ENCODE results near the gene DLGAP1.

DNA sequence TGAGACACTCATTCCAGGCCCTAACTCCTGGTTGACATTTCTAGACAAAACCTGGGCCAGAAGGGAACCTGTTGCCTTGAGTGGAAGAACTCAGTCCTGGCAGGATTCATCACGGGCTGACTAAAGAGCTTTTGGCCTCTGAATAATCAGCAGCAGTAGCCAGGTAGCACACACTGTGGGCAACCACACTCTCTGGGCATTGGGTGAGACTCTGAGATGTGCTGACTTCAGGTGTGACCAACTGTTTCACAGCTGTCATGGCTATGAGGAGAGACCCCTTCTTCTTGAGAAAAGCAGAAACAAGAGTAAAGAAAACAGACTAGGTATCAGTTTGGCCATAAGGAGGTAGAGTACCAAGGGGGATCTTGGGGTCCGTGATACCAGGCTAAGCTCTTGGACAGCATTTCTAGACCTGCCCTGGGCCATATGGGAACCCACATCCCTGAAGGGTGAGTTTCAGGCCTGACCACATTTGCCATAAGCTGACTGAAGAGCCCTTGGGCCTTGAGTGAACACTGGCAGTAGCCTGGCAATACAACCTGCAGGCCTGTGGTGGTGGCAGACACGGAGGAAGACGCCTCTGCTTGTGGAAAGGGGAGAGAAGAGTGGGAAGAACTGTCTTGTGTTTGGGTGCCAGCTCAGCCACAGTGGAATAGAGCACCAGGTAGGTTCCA, 230.9 kb downstream of the DLGAP1 start:
- TF ChIP-seq, protein P1, sequence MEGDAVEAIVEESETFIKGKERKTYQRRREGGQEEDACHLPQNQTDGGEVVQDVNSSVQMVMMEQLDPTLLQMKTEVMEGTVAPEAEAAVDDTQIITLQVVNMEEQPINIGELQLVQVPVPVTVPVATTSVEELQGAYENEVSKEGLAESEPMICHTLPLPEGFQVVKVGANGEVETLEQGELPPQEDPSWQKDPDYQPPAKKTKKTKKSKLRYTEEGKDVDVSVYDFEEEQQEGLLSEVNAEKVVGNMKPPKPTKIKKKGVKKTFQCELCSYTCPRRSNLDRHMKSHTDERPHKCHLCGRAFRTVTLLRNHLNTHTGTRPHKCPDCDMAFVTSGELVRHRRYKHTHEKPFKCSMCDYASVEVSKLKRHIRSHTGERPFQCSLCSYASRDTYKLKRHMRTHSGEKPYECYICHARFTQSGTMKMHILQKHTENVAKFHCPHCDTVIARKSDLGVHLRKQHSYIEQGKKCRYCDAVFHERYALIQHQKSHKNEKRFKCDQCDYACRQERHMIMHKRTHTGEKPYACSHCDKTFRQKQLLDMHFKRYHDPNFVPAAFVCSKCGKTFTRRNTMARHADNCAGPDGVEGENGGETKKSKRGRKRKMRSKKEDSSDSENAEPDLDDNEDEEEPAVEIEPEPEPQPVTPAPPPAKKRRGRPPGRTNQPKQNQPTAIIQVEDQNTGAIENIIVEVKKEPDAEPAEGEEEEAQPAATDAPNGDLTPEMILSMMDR (IDR thresholded peaks at IDR 0.05) = no peak
- no peak for TF ChIP-seq ZFX (IDR thresholded peaks at IDR 0.05; ENCODE audit: borderline replicate concordance)
